ENCODE results near the gene THOC2.
A peak's percentile ranks its signal among the peaks of the same experiment; 100 is the strongest.
"Not testable (repeated sequence)": the region's sequence is repeated elsewhere in the genome, so short reads cannot be mapped to it uniquely, and the experiment has no call there.

Gene THOC2

DNA sequence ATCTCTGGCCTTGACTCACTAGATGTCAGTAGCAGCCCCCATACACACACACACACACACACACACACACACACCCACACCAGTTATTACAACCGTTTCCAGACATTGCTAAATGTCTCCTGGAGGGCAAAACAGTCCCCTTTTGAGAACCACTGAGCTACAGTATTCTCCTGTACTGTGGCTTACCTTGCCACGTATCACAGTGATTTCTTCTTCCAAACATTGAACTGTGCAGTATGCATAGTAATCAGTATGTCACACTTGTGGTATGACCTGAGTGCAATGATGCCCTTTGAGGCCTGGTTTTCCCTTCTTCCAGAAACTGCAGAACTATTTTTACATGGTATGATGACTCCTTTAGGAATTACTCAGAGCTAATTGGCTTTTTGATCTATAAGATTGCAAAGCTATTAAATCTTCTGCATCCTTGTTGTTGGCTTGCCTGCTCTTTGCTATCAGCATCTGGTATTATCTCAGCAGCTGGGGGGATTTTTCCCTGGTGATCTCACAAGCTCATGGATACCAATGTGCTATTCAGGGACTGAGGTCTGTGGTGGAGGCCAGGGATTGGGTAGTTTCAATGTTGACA lies 3.6 kb upstream of the THOC2 start:
- peak; percentile 76 for DNase-seq

DNA sequence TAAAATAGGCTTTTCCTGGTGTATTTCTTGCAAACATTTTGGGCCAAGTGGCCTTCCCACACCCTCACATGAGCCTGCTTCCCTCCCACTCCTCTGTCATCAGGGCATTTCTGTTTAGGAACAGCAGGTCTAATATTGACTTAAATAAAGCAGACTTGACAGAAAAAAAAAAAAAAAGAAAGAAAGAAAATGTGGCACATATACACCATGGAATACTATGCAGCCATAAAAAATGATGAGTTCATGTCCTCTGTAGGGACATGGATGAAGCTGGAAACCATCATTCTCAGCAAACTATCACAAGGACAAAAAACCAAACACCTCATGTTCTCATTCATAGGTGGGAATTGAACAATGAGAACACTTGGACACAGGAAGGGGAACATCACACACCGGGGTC lies 2.3 kb upstream of the THOC2 start:
- DNase-seq = not testable (repeated sequence)

DNA sequence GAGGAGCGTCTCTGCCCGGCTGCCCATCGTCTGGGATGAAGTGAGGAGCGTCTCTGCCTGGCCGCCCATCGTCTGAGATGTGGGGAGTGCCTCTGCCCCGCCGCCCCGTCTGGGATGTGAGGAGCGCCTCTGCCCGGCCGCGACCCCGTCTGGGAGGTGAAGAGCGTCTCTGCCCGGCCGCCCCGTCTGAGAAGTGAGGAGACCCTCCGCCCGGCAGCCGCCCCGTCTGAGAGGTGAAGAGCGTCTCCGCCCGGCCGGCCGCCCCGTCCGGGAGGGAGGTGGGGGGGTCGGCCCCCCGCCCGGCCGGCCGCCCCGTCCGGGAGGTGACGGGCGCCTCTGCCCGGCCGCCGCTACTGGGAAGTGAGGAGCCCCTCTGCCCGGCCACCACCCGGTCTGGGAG lies 1.2 kb upstream of the THOC2 start:
- not testable (repeated sequence) for DNase-seq

DNA sequence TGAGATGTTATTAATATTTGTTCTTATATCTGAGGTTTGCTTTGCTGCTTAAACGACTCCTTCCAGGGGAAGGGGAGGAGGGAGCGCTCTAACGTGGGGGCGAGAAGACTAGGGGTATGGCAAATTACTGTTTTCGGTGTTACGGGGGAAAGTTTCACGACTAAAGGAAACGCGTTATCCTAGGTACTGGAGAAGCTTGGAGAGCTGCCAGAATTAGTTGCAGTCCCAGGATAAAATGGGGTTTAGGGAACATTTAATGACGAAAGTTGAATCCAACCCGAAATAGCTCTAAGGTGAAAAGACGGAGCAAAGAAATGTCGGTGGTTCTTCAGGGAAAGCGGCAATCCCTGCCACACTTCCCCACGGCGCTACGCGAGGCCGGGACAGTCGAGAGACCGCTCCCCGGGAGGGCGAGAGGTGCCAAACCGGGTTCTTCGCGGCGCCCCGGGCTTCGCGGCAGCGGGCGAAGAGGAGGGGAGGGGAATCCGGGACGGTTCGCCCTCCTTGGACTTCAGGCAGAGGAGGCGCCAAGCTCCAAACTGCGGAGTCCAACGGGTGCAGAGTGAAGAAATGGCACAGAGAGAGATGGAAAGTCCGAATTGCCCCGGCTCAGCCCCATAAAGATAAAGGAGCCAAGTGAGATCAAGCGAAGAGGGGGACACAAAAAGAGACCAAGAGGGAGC lies 724 bp downstream of the THOC2 start:
- DNase-seq = peak; percentile 13

DNA sequence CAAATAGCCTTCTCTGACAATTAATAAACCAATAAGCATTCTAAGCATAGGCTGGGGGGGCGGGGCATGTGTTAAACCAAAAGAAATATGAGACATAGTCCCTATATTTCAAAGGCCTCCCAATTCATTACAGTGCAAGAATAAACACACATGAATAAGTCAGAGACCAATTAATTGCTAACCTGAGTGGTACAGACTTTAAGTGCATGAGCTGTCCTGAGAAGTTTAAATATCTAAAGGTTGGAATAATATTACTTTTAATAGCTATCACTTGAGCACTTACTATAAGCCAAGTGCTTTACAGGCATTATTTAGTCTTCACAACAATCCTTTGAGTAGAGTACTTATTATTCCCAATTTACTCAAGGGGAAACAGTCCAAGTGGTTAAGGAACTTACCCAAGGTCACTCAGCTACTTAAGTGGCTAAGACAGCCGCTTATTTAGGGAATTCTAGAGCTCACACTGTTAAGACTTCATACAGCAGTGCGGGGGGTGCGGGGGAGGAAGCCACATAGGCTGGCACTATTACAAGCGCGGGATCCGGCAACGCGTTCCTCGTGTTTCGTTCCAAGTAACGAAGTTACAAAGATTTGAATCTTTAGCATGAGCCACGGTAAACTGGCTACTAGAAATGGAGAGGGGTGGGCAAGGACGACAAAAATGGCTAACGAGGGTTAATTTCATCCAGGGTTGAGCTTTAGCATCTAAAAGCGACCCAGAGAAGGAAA lies 1.4 kb downstream of the THOC2 start:
- DNase-seq = peak; percentile 10

- no peak for DNase-seq
Observed at GRCh38 chrX:123728554-123728953, 4.3 kb downstream of the THOC2 start.

- DNase-seq = no peak
Observed at GRCh38 chrX:123728016-123728415, 4.8 kb downstream of the THOC2 start.

DNA sequence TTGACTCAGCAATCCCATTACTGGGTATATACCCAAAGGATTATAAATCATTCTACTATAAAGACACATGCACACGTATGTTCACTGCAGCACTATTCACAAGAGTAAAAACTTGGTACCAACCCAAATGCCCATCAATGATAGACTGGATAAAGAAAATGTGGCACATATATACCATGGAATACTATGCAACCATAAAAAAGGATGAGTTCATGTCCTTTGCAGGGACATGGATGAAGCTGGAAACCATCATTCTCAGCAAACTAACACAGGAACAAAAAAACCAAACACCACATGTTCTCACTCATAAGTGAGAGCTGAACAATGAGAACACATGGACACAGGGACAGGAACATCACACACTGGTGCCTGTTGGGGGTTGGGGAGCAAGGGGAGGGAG lies 10.7 kb downstream of the THOC2 start:
- DNase-seq = not testable (repeated sequence)

DNA sequence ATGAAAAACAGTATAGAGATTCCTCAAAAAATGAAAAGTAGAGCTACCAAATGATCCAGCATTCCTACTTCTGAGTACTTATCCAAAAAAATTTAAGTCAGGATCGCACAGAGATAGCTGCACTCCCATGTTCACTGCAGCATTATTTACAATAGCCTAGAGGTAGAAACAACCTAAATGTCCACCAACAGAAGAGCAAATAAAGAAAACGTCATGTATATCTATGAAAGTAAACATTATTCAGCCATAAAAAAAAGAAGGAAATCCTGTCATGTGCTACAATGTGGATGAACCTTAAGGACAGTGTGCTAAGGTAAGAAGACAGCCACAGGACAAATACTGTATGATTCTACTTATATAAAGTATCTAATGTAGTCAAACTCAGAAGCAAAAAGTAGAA lies 12.4 kb downstream of the THOC2 start:
- no peak for DNase-seq

GRCh38 chrX:123713841-123714240 lies 19.0 kb downstream of the THOC2 start:
- DNase-seq = no peak

DNA sequence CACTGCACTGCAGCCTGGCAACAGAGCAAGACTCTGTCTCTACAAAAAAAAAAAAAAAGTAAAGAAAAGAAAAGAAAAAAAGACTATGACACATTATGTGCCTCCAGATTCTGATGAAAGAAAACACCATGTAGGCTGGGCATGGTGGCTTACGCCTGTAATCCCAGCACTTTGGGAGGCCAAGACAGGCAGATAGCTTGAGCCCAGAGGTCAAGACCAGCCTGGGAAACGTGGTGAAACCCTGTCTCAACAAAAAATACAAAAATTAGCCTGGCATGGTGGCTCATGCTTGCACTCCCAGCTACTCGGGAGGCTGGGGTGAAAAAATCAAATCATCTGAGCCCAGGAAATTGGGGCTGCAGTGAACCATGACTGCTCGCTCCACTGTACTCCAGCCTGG lies 19.4 kb downstream of the THOC2 start:
- no peak for DNase-seq

DNA sequence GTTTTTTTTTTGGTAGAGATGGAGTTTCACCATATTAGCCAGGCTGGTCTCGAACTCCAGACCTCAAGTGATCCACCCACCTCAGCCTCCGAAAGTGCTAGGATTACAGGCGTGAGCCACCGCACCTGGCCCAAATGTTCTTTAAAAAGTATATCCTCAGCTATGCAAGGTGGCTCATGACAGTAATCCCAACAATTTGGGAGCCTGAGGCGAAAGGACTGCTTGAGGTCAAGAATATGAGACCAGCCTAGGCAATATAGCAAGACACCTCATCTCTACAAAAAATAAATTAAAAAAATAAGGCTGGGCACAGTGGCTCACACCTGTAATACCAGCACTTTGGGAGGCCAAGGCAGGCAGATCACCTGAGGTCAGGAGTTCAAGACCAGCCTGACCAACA lies 21.7 kb downstream of the THOC2 start:
- DNase-seq = not testable (repeated sequence)

- DNase-seq = no peak
Observed at GRCh38 chrX:123704781-123705180, 28.1 kb downstream of the THOC2 start.

- DNase-seq = no peak
Observed at GRCh38 chrX:123698979-123699520, 33.8 kb downstream of the THOC2 start.

DNA sequence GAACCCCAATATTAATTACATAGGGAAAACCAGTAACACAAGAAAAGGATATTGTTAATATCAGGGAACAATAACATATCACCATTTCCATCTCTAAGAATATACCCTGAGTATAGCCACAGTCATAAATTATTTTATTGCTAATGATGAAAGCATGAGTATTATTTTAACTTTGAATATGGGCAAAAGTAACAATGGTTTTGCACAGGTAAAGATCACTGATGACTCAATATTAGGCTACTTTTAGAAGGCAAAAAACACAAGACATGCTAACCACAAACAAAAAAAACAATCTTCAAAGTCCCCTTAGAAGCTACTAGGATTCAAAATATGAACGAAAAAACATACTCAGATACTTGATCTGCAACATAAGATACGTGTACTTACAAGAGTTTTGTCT lies 36.5 kb downstream of the THOC2 start:
- DNase-seq = no peak

DNA sequence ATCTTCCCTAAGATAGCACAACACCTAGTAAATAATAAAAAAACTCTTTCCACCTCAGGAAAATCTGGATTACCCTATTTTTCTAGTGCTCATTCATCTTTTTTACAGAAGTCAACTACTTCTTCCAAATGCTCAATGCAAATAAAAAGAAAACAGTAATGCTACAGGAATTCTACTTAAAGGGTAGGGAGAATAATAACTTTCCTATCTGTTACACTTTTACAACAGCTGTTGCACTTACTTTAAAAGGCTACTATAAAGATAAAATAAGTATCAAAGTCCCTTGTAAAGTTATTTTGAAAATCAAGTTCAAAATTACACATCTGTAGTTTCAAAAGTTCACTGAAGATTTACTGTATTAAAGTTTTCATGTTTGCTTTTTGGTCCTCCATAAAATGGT lies 37.6 kb downstream of the THOC2 start:
- no peak for DNase-seq

DNA sequence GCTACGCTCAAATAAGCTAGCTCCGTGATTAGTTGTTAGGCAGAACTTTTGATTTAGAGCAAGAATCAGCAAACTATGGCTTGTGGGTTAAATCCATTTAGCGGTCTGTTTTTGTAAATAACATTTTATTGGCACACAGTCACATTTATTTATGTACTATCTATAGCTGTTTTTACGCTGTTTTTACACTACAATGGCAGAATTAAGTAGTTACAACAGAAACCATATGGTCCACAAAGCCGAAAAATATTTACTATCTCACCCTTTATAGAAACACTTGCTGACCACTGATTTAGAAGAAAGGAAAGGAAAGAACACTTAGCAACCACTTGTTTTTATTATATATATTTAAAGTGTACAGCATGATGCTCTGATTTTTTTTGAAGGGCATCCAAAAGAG lies 41.1 kb downstream of the THOC2 start:
- no peak for DNase-seq

DNA sequence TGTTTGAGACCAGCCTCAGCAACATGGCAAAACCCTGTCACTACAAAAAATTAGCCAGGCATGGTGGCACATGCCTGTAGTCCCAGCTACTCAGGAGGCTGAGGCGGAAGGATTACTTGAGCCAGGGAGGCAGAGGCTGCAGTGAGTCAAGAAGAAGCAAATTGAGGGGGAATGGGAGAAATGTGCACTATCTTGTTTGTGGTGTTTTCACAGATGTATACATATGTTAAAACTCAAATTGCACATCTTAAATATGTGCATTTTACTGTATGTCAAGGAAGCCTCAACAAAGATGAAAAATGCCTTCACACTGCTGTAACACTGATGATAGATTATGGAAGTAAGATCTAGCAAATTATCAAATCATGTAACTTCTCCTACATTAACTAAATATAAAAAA lies 44.3 kb downstream of the THOC2 start:
- no peak for DNase-seq

GRCh38 chrX:123685232-123685631 lies 47.6 kb downstream of the THOC2 start:
- DNase-seq = no peak

GRCh38 chrX:123682186-123682585 lies 50.7 kb downstream of the THOC2 start:
- DNase-seq = no peak

DNA sequence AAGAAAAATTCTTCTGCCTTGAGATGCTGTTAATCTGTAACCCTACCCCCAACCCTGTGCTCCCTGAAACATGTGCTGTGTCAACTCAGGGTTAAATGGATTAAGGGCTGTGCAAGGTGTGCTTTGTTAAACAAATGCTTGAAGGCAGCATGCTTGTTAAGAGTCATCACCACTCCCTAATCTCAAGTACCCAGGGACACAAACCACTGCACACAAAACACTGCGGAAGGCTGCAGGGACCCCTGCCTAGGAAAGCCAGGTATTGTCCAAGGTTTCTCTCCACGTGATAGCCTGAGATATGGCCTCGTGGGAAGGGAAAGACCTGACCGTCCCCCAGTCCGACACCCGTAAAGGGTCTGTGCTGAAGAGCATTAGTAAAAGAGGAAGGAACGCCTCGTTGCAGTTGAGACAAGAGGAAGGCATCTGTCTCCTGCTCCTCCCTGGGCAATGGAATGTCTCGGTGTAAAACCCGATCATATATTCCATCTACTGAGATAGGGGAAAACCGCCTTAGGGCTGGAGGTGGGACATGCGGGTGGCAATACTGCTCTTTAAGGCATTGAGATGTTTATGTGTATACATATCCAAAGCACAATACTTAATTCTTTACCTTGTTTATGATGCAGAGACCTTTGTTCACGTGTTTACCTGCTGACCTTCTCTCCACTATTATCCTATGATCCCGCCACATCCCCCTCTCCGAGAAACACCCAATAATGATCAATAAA lies 53.0 kb downstream of the THOC2 start:
- DNase-seq = not testable (repeated sequence)

DNA sequence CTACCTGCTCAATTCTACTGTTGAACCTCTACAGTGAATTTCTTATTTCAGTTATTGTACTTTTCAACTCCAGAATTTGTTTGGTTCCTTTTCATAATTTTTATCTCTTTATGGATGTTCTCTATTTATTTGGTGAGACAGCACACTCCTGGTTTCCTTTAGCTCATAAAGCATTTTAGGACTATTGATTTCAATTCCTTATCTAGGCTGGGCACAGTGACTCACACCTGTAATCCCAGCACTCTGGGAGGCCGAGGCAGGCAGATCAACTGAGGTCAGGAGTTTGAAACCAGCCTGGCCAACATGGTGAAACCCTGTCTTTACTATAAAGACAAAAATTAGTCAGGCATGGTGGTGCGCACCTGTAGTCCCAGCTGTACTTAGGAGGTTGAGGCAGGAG lies 57.7 kb downstream of the THOC2 start:
- DNase-seq = no peak

DNA sequence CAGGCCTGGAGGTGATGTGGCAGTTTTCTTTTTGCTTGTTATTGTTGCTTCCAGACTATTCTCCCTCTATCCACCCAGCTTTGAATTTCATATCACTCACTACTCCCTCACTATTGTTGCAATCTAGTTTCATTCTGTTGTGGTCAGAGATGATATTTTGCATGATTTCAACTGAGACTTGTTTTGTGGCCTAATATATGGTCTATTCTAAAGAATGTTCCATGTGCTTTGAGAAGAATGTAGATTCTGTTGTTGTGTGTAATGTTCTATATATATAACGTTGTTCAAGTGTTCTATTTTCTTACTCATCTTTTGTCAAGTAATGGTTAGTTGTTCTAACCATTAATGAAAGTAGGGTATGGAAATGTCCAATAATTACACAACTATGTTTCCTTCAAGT lies 59.0 kb downstream of the THOC2 start:
- no peak for DNase-seq

All from HCEC 1CT (cell line).